HG03066 (cell line): ENCODE results near the gene ALDH4A1.

Experiments
- ATAC-seq: cut with Tn5 transposase; IDR thresholded peaks from one replicate; pipeline ENCODE4 v1.9.1; 2021; ENCODE audit warnings: low read depth; ENCODE audit not compliant: unreplicated experiment

The ALDH4A1 gene

GRCh38 chr1:18939398-18940302 lies 37.3 kb upstream of the ALDH4A1 start:
- no peak for ATAC-seq

GRCh38 chr1:18938707-18939070 lies 36.3 kb upstream of the ALDH4A1 start:
- ATAC-seq: no peak

GRCh38 chr1:18938008-18938706 lies 35.8 kb upstream of the ALDH4A1 start:
- ATAC-seq: no peak

GRCh38 chr1:18937539-18937938 lies 35.2 kb upstream of the ALDH4A1 start:
- no peak for ATAC-seq

GRCh38 chr1:18936814-18937481 lies 34.6 kb upstream of the ALDH4A1 start:
- ATAC-seq: no peak

- no peak for ATAC-seq
Measured at GRCh38 chr1:18936471-18936813, 34.1 kb upstream of the ALDH4A1 start.

GRCh38 chr1:18934205-18935000 lies 32.0 kb upstream of the ALDH4A1 start:
- ATAC-seq: no peak

GRCh38 chr1:18932879-18933278 lies 30.5 kb upstream of the ALDH4A1 start:
- no peak for ATAC-seq

- no peak for ATAC-seq
Measured at GRCh38 chr1:18932387-18932786, 30.0 kb upstream of the ALDH4A1 start.

- no peak for ATAC-seq
Measured at GRCh38 chr1:18931730-18932129, 29.4 kb upstream of the ALDH4A1 start.

GRCh38 chr1:18929686-18930085 lies 27.3 kb upstream of the ALDH4A1 start:
- no peak for ATAC-seq

- no peak for ATAC-seq
Measured at GRCh38 chr1:18928985-18929384, 26.6 kb upstream of the ALDH4A1 start.

- no peak for ATAC-seq
Measured at GRCh38 chr1:18928406-18928805, 26.1 kb upstream of the ALDH4A1 start.

- ATAC-seq: no peak
Measured at GRCh38 chr1:18927654-18928272, 25.4 kb upstream of the ALDH4A1 start.

GRCh38 chr1:18927082-18927653 lies 24.8 kb upstream of the ALDH4A1 start:
- no peak for ATAC-seq

- ATAC-seq: peak; percentile 62
Measured at GRCh38 chr1:18926315-18927081, 24.1 kb upstream of the ALDH4A1 start.

- no peak for ATAC-seq
Measured at GRCh38 chr1:18925279-18925678, 22.9 kb upstream of the ALDH4A1 start.

- no peak for ATAC-seq
Measured at GRCh38 chr1:18924221-18924691, 21.9 kb upstream of the ALDH4A1 start.

GRCh38 chr1:18923756-18924211 lies 21.4 kb upstream of the ALDH4A1 start:
- ATAC-seq: no peak
